Transverse colon (tissue), 1 donor: ENCODE data around the gene ARID3C.

Experiments
- EP300 ChIP-seq: sonication (generic); formaldehyde crosslinking; IDR thresholded peaks from one replicate; pipeline ENCODE4 v1.6.1; 2017; ENCODE audit warnings: antibody characterized with exemption, low read depth
- POLR2A ChIP-seq: fragments of 450-650 bp; IDR thresholded peaks from one replicate; pipeline ENCODE4 v1.6.1; 2016; ENCODE audit warnings: antibody characterized with exemption, mild to moderate bottlenecking, moderate library complexity

DNA sequence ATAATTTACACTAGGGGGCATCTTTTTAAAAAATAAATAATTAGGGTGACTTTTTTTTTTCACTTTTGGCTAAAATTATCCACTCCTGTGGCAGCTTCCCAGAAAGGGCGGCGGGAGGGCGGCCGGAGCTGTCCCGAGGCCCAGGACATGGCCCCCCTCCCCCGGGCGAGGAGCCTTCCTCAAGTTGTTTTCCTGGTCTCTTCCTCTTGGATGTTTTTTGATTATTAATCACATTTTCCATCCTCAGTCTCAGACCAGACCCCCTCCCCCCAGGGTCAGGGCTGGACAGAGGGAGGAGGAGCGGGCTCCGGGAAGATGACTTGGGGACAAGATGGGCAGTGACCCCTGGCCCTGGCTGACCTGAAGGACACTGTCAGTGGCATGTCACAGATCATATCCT, 34.7 kb downstream of the ARID3C start:
- TF ChIP-seq POLR2A = no peak
- no peak for TF ChIP-seq EP300
